Activated CD4-positive, alpha-beta T cell treated with anti-CD3 and anti-CD28 coated beads, Interleukin-2, amount 50 U/mL, for 48 hours (primary cell): ENCODE measurements around the gene MAMLD1.

ENCODE experiments used
- DNase-seq, 2 experiments: peaks; one replicate each; pipeline ENCODE4 v3.0.0-alpha.2; 2020

The MAMLD1 gene

DNA sequence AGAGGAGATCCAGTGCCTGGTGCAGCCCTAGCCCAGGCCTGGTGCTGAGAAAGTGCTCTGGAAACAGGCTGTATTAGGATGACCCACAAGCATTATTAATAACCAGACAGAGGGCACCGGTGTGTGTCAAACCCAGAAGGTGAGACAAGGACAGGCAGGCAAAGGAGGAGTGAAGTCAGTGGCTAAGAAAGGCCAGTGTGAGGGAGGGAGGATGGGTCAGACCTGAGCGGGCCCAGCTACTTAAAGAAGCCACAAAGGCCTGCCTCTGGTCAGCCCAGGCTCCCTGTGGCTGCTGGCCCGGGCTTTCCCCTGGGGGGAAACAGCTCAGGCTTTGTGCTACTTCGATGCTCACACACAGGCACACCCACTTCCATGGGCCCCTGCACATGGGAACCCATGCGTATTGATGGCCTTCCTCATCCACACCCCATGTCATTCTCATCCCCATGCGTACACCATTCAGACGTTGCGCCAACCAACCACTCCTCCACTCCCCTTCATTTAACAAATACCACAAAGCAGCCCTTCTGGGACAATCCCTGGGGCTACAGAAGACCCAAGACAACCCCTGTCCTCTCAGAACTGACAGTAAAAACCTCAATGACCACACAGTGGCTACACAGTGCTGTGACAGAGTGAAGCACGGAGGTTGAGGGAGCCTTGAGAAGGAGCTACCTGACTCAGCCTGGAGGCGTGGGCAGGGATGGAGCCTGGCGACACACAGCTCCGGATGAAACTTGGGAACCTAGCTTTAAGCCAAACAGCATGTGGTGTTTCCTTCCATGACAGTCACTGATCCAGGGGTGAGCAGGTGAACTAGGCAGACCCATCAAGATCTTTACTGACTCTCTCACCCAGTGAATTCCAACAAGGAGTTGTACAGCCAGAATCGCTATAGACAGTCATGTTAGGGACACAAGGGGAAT lies 180.4 kb downstream of the MAMLD1 start:
- DNase-seq = no peak

- peak in 1 of 2 experiments; percentile 11 for DNase-seq
These were observed 181.2 kb downstream of the MAMLD1 start for GRCh38 chrX:150544222-150544787.

- DNase-seq = no peak
These were observed 182.0 kb downstream of the MAMLD1 start for GRCh38 chrX:150544835-150545770.

- peak in 1 of 2 experiments; percentile 20 for DNase-seq
These were observed 183.6 kb downstream of the MAMLD1 start for GRCh38 chrX:150546711-150547153.

DNA sequence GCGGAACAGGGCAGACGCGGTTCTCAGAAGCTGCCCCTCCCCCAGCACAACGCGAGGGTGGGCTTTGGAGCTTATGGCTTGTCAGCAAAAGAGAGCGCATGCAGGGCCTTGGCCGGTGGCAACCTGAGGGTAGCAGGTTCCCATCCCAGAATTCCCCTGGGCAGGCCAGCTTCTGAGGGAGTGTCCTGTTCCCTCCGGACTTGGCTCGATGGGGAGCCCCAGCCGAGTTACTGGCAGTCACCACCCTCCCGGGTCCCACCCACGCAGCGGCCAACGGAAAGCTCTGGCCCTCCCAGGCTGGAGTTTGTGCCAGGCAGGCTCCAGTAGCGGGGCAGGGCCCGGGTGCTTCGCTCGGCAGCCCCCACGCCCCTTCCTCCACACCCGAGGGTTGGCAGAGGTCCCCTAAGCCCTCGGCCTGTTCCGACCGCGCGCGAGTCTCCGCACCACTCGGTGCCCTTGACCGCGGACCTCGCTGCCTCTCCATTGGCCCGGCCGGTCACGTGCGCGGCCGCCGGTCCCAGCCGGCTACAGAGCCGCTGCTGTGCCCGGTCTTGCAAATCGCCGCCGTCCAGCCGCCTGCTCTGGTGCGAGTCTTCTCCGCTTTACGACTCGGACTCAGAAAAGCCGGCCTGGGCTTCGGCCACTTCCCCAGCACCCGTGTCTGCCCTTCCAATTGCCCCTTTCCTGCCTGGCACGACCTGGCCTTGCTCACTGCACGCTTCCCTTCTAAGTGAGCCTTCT lies 184.4 kb downstream of the MAMLD1 start:
- peak; percentile 21 to 35 for DNase-seq

- no peak for DNase-seq
These were observed 185.1 kb downstream of the MAMLD1 start for GRCh38 chrX:150548251-150548650.

DNA sequence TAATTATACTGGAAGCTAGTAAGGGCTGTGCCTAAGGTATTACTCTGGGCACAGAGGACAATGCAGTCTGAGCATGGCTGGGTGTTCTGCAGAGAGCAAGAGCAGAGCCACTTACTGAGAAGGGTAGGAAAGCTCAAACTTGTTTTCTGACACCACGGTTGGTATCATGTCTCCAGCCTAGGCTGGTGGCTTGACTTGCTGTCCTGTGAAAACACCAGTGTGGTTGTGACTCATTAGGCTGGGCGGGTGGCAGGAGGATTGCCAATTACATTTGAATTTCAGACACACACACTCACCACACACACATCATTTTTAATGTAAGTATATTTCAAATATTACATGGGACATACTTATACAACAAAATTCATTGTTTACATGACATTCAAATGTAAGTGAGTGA lies 185.6 kb downstream of the MAMLD1 start:
- DNase-seq = no peak

- DNase-seq = no peak
These were observed 188.8 kb downstream of the MAMLD1 start for GRCh38 chrX:150551963-150552362.

- no peak for DNase-seq
These were observed 195.3 kb downstream of the MAMLD1 start for GRCh38 chrX:150558424-150558823.
